SU-DHL-6 (cell line): ENCODE data around the gene SGCA.

Source experiments
- H2AFZ ChIP-seq: fragments of 200-600 bp; sonication (generic); 2 replicates; pipeline ENCODE4 v1.6.1; 2014; ENCODE audit warnings: low read depth, mild to moderate bottlenecking, moderate library complexity, mixed read lengths, antibody characterized with exemption, low read length; ENCODE audit not compliant: severe bottlenecking
- H3F3A ChIP-seq: fragments of 200-600 bp; shearing (Covaris generic); 2 replicates; pipeline ENCODE4 v1.6.0; 2016; ENCODE audit warnings: antibody characterized with exemption, mild to moderate bottlenecking; ENCODE audit not compliant: insufficient read depth
- H3K27ac ChIP-seq: fragments of 200-600 bp; sonication (generic); 2 replicates; pipeline ENCODE4 v1.5.1; 2016; ENCODE audit warnings: low read depth, mild to moderate bottlenecking, low read length, moderate library complexity, mixed read lengths
- H3K27me3 ChIP-seq: fragments of 200-600 bp; sonication (generic), shearing (Covaris generic); 2 replicates; pipeline ENCODE4 v1.6.0; 2014; ENCODE audit warnings: mild to moderate bottlenecking, low read length
- H3K36me3 ChIP-seq: fragments of 200-600 bp; sonication (generic); 2 replicates; pipeline ENCODE4 v1.6.1; 2014; ENCODE audit warnings: mild to moderate bottlenecking, low read length, mixed read lengths
- H3K4me2 ChIP-seq: fragments of 300-600, 200-600 bp; shearing (Covaris generic), sonication (generic); 2 replicates; pipeline ENCODE4 v1.6.0; 2014; ENCODE audit warnings: low read length, low read depth, mild to moderate bottlenecking; ENCODE audit not compliant: poor library complexity, severe bottlenecking
- H3K4me3 ChIP-seq: fragments of 200-600 bp; sonication (generic); 2 replicates; pipeline ENCODE4 v1.5.1; 2014; ENCODE audit warnings: antibody characterized with exemption, low read length, mild to moderate bottlenecking, mixed read lengths; ENCODE audit not compliant: insufficient read depth, poor library complexity, severe bottlenecking
- H3K79me2 ChIP-seq: fragments of 200-600 bp; sonication (generic); 2 replicates; pipeline ENCODE4 v1.6.1; 2014; ENCODE audit warnings: mild to moderate bottlenecking, low read length, moderate library complexity; ENCODE audit not compliant: insufficient read depth
- H3K9ac ChIP-seq: fragments of 200-600 bp; sonication (generic); 2 replicates; pipeline ENCODE4 v1.7.0; 2014; ENCODE audit warnings: mild to moderate bottlenecking, low read length
- H3K9me2 ChIP-seq: fragments of 200-600 bp; sonication (generic); replicated peaks from 2 replicates; pipeline ENCODE4 v1.6.1; 2014; ENCODE audit warnings: low read length; ENCODE audit not compliant: insufficient read depth
- H3K9me3 ChIP-seq: fragments of 200-600 bp; sonication (generic); 2 replicates; pipeline ENCODE4 v1.6.1; 2014; ENCODE audit warnings: low read length, mixed read lengths; ENCODE audit not compliant: insufficient read depth
- H4K20me1 ChIP-seq: fragments of 200-600 bp; sonication (generic); 2 replicates; pipeline ENCODE4 v1.6.1; 2014; ENCODE audit warnings: low read depth, mild to moderate bottlenecking, antibody characterized with exemption, low read length, moderate library complexity, mixed read lengths
- EZH2phosphoT487 ChIP-seq: fragments of 200-600 bp; sonication (generic), shearing (Covaris generic); conservative IDR thresholded peaks from 2 replicates; pipeline ENCODE4 v1.6.1; 2018; ENCODE audit warnings: mild to moderate bottlenecking, antibody characterized with exemption, low read length, moderate library complexity, mixed read lengths
- TF ChIP-seq, protein P1 (sequence below): fragments of 200-600 bp; sonication (generic); IDR thresholded peaks from one replicate; pipeline ENCODE4 v1.5.1; 2017; ENCODE audit warnings: antibody characterized with exemption, mild to moderate bottlenecking, low read length, moderate library complexity; ENCODE audit not compliant: insufficient read depth, poor library complexity, severe bottlenecking

Gene SGCA

DNA sequence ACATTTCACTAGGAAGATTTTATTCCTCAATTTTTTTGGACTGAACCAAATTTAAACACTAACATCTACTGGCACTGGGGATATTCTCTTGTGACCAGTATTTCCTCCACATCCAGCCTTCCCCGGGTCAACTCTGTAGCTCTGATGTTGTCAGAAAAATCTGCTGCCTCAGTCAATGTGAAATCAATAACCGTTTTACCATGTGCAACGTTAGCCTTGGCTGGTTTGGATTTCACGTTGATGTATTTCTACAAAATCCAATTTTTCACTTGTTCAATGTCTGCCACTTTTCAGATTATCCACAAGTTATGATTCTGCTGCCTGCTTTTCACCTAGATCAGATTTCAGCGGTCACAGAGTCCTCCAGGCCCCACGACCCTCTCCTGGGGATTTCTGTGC lies 7.1 kb downstream of the SGCA start:
- Histone ChIP-seq H3K4me2 (no peak overlapping the region), H2AFZ (no peak overlapping the region), H3F3A (no peaks in the 10 kb centered on the region), H3K9me2 (no peaks in the 10 kb centered on the region), H3K36me3 (no peaks in the 10 kb centered on the region), H3K79me2 (no peaks in the 10 kb centered on the region), H4K20me1 (no peaks in the 10 kb centered on the region), H3K27ac (no peak overlapping the region), H3K27me3 (no peaks in the 10 kb centered on the region), H3K9me3 (no peaks in the 10 kb centered on the region), H3K4me3 (no peak overlapping the region), H3K9ac (no peak overlapping the region)
- TF ChIP-seq, protein P1, sequence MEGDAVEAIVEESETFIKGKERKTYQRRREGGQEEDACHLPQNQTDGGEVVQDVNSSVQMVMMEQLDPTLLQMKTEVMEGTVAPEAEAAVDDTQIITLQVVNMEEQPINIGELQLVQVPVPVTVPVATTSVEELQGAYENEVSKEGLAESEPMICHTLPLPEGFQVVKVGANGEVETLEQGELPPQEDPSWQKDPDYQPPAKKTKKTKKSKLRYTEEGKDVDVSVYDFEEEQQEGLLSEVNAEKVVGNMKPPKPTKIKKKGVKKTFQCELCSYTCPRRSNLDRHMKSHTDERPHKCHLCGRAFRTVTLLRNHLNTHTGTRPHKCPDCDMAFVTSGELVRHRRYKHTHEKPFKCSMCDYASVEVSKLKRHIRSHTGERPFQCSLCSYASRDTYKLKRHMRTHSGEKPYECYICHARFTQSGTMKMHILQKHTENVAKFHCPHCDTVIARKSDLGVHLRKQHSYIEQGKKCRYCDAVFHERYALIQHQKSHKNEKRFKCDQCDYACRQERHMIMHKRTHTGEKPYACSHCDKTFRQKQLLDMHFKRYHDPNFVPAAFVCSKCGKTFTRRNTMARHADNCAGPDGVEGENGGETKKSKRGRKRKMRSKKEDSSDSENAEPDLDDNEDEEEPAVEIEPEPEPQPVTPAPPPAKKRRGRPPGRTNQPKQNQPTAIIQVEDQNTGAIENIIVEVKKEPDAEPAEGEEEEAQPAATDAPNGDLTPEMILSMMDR, result no peak
- no peak for TF ChIP-seq EZH2phosphoT487

DNA sequence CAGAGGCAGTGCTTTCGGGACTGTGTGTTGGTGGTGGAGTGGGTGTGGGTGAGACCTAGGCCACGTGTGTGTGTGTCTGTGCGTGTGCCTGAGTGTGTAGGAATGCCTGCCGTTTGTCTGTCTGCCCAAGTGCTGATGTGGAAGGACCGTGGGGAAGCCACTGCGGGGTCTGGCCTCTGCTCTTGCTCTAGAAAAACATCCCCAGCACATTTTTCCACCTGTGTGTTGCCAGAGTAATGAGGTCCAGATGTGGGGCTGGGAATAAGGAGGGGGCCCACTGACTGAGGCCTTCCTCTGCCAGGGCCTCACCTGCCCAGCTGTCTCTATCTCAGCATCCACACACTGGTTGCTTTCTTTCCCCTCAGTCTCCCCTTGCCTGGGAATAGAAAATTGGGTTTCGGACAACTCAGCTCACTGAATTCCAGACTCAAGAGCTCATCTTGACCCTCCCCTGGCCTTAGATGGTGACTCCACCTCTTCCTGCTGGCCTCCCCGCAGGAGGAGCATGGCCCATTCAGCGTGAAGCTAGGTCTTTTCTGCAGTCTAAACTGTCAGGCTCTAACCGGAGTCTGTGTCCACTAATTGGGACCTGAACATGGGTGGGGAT lies 7.6 kb downstream of the SGCA start:
- Histone ChIP-seq H3K4me2 (no peak overlapping the region), H3K9ac (no peak overlapping the region), H3K4me3 (no peak overlapping the region)

DNA sequence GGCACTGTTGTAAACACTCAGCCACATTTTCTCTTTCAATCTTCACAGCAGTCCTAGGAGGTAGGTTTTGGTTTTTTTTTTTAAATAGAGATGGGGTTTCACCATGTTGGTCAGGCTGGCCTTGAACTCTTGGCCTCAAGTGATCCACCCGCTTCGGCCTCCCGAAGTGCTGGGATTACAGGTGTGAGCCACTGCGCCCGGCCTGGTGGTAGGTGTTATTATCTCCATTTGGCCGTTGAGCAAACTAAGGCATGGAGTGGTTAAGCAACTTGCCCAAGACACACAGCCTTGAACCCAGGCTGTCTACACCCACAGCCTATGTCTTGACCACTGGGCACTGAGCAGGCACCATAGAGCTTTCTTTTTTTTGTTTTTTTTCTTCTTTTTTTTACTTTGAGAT lies 8.6 kb downstream of the SGCA start:
- no peak overlapping the region for H3K4me3 ChIP-seq
- no peaks in the 10 kb centered on the region for H3K36me3 ChIP-seq
- no peak overlapping the region for H3K4me2 ChIP-seq
- no peaks in the 10 kb centered on the region for H3K9me2 ChIP-seq
- TF ChIP-seq, protein P1, result no peak
- TF ChIP-seq EZH2phosphoT487, result no peak
- H3K27me3 ChIP-seq, result no peaks in the 10 kb centered on the region
- no peak overlapping the region for H3K27ac ChIP-seq
- no peak overlapping the region for H2AFZ ChIP-seq
- H4K20me1 ChIP-seq, result no peaks in the 10 kb centered on the region
- no peaks in the 10 kb centered on the region for H3K79me2 ChIP-seq
- no peaks in the 10 kb centered on the region for H3K9me3 ChIP-seq
- no peak overlapping the region for H3K9ac ChIP-seq
- no peaks in the 10 kb centered on the region for H3F3A ChIP-seq

More for the DNA sequence above, 7.6 kb downstream of the SGCA start:
- no peaks in the 10 kb centered on the region for H3K9me2 ChIP-seq
- no peaks in the 10 kb centered on the region for H3K79me2 ChIP-seq
- no peak for TF ChIP-seq EZH2phosphoT487
- TF ChIP-seq, protein P1, result no peak
- no peaks in the 10 kb centered on the region for H3K9me3 ChIP-seq
- H3K36me3 ChIP-seq, result no peaks in the 10 kb centered on the region
- no peaks in the 10 kb centered on the region for H3F3A ChIP-seq
- H2AFZ ChIP-seq, result no peak overlapping the region
- H4K20me1 ChIP-seq, result no peaks in the 10 kb centered on the region
- no peak overlapping the region for H3K27ac ChIP-seq
- H3K27me3 ChIP-seq, result no peaks in the 10 kb centered on the region
